ENCODE measurements around the gene RFX2.

RFX2 gene

DNA sequence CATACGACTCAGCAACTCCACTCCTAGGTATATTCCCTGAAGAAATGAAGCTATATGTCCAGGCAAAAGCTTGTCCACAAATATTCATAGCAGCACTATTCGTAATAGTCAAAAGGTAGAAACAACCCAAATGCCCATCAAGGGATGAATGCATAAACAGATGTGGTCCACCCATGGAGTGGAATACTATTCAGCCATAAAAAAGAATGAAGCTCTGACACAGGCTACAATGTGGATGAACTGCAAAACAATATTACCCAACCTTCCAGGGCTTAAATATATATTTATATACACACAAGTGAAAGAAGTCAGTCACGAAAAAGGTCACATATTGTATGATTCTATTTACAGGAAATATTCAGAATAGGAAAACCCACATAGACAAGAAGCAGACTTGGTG lies 19.7 kb downstream of the RFX2 start:
- ATAC-seq = no peak
- TF ChIP-seq ZNF8 (CRISPR knock-in tag; IDR thresholded peaks at IDR 0.05) = no peak
- TF ChIP-seq BACH2 (CRISPR knock-in tag; IDR thresholded peaks at IDR 0.05; ENCODE audit: borderline replicate concordance) = no peak
- TF ChIP-seq TOX (CRISPR knock-in tag; IDR thresholded peaks at IDR 0.05; ENCODE audit: borderline replicate concordance) = no peak
- no peak for TF ChIP-seq TCF4 (CRISPR knock-in tag; IDR thresholded peaks at IDR 0.05; ENCODE audit: borderline replicate concordance)
- TF ChIP-seq, protein P1, sequence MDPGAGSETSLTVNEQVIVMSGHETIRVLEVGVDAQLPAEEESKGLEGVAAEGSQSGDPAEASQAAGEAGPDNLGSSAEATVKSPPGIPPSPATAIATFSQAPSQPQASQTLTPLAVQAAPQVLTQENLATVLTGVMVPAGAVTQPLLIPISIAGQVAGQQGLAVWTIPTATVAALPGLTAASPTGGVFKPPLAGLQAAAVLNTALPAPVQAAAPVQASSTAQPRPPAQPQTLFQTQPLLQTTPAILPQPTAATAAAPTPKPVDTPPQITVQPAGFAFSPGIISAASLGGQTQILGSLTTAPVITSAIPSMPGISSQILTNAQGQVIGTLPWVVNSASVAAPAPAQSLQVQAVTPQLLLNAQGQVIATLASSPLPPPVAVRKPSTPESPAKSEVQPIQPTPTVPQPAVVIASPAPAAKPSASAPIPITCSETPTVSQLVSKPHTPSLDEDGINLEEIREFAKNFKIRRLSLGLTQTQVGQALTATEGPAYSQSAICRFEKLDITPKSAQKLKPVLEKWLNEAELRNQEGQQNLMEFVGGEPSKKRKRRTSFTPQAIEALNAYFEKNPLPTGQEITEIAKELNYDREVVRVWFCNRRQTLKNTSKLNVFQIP (CRISPR knock-in tag; IDR thresholded peaks at IDR 0.05; ENCODE audit: borderline replicate concordance, low read depth) = no peak
- no peak for TF ChIP-seq CSDC2 (CRISPR knock-in tag; IDR thresholded peaks at IDR 0.05)
- no peak for TF ChIP-seq ZNF565 (CRISPR knock-in tag; conservative IDR thresholded peaks at IDR 0.05; ENCODE audit: low read depth)
- TF ChIP-seq RARB (CRISPR knock-in tag; IDR thresholded peaks at IDR 0.05) = no peak
- TF ChIP-seq ESRRG (CRISPR knock-in tag; IDR thresholded peaks at IDR 0.05) = no peak
- TF ChIP-seq, protein P2, sequence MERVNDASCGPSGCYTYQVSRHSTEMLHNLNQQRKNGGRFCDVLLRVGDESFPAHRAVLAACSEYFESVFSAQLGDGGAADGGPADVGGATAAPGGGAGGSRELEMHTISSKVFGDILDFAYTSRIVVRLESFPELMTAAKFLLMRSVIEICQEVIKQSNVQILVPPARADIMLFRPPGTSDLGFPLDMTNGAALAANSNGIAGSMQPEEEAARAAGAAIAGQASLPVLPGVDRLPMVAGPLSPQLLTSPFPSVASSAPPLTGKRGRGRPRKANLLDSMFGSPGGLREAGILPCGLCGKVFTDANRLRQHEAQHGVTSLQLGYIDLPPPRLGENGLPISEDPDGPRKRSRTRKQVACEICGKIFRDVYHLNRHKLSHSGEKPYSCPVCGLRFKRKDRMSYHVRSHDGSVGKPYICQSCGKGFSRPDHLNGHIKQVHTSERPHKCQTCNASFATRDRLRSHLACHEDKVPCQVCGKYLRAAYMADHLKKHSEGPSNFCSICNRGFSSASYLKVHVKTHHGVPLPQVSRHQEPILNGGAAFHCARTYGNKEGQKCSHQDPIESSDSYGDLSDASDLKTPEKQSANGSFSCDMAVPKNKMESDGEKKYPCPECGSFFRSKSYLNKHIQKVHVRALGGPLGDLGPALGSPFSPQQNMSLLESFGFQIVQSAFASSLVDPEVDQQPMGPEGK (CRISPR knock-in tag; IDR thresholded peaks at IDR 0.05; ENCODE audit: borderline replicate concordance) = no peak
- TF ChIP-seq ZC3H10 (CRISPR knock-in tag; IDR thresholded peaks at IDR 0.05) = no peak
- TF ChIP-seq PPARA (CRISPR knock-in tag; IDR thresholded peaks at IDR 0.05; ENCODE audit: borderline replicate concordance) = no peak

DNA sequence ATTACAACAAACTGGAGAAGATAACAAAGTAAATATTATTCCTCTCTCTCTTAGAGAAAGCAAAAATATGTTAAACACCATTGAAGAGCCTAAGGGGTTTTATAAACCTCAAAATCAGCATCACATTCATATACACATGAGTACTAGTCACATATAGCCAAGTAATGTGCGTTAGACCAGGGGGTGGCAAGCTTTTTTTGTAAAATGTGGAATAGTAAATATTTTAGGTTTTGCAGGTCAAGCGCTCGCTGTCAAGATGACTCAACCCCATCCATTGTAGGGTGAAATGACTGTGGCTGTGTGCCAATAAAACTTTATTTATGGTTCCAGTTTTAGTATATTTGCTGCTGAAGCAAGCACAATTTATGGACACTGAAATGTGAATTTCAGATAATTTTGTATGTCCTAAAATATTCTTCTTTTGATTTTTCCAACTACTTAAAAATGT lies 21.7 kb downstream of the RFX2 start:
- peak; percentile 1 for ATAC-seq
- no peak for TF ChIP-seq ZNF565 (CRISPR knock-in tag; conservative IDR thresholded peaks at IDR 0.05; ENCODE audit: low read depth)
- no peak for TF ChIP-seq CSDC2 (CRISPR knock-in tag; IDR thresholded peaks at IDR 0.05)
- TF ChIP-seq ZNF70 (CRISPR knock-in tag; IDR thresholded peaks at IDR 0.05) = no peak
- no peak for TF ChIP-seq TCF4 (CRISPR knock-in tag; IDR thresholded peaks at IDR 0.05; ENCODE audit: borderline replicate concordance)
- TF ChIP-seq PPARA (CRISPR knock-in tag; IDR thresholded peaks at IDR 0.05; ENCODE audit: borderline replicate concordance) = no peak
- no peak for TF ChIP-seq ESRRG (CRISPR knock-in tag; IDR thresholded peaks at IDR 0.05)
- TF ChIP-seq BACH2 (CRISPR knock-in tag; IDR thresholded peaks at IDR 0.05; ENCODE audit: borderline replicate concordance) = no peak

DNA sequence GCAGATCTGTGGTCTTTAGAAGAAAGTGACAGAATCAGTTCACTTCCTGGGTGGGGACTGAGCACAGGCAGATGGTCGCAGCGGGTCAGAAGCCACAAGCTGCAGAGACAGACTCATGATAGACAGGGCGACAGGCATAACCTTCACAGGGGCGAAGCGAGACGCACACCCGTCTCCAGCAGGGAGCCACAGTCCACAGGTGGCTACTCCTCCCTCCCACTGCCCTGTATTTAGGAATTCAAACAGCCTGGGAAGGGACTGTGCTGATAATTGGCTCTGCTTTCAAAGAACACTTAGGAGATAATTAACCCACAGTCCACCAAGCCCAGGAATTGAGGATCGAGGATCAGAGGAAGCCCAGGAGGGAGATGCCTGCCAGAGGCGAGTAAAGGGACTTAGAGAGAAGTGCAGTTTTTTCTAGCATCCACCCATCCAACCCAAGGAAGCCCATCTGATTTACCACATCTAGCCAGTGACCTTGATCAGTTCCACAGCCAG lies 23.2 kb downstream of the RFX2 start:
- TF ChIP-seq, protein P3, sequence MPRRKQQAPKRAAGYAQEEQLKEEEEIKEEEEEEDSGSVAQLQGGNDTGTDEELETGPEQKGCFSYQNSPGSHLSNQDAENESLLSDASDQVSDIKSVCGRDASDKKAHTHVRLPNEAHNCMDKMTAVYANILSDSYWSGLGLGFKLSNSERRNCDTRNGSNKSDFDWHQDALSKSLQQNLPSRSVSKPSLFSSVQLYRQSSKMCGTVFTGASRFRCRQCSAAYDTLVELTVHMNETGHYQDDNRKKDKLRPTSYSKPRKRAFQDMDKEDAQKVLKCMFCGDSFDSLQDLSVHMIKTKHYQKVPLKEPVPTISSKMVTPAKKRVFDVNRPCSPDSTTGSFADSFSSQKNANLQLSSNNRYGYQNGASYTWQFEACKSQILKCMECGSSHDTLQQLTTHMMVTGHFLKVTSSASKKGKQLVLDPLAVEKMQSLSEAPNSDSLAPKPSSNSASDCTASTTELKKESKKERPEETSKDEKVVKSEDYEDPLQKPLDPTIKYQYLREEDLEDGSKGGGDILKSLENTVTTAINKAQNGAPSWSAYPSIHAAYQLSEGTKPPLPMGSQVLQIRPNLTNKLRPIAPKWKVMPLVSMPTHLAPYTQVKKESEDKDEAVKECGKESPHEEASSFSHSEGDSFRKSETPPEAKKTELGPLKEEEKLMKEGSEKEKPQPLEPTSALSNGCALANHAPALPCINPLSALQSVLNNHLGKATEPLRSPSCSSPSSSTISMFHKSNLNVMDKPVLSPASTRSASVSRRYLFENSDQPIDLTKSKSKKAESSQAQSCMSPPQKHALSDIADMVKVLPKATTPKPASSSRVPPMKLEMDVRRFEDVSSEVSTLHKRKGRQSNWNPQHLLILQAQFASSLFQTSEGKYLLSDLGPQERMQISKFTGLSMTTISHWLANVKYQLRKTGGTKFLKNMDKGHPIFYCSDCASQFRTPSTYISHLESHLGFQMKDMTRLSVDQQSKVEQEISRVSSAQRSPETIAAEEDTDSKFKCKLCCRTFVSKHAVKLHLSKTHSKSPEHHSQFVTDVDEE (CRISPR knock-in tag; IDR thresholded peaks at IDR 0.05) = no peak
- TF ChIP-seq ZNF8 (CRISPR knock-in tag; IDR thresholded peaks at IDR 0.05) (no peak), OSR1 (CRISPR knock-in tag; IDR thresholded peaks at IDR 0.05) (no peak), BACH2 (CRISPR knock-in tag; IDR thresholded peaks at IDR 0.05; ENCODE audit: borderline replicate concordance) (no peak), PPARA (CRISPR knock-in tag; IDR thresholded peaks at IDR 0.05; ENCODE audit: borderline replicate concordance) (no peak), GLIS3 (CRISPR knock-in tag; IDR thresholded peaks at IDR 0.05) (no peak), ZFP30 (CRISPR knock-in tag; IDR thresholded peaks at IDR 0.05) (no peak), ESRRG (CRISPR knock-in tag; IDR thresholded peaks at IDR 0.05) (no peak)
- TF ChIP-seq, protein P4, sequence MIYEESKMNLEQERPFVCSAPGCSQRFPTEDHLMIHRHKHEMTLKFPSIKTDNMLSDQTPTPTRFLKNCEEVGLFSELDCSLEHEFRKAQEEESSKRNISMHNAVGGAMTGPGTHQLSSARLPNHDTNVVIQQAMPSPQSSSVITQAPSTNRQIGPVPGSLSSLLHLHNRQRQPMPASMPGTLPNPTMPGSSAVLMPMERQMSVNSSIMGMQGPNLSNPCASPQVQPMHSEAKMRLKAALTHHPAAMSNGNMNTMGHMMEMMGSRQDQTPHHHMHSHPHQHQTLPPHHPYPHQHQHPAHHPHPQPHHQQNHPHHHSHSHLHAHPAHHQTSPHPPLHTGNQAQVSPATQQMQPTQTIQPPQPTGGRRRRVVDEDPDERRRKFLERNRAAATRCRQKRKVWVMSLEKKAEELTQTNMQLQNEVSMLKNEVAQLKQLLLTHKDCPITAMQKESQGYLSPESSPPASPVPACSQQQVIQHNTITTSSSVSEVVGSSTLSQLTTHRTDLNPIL (CRISPR knock-in tag; IDR thresholded peaks at IDR 0.05; ENCODE audit: low read depth) = no peak
- TF ChIP-seq, protein P5, sequence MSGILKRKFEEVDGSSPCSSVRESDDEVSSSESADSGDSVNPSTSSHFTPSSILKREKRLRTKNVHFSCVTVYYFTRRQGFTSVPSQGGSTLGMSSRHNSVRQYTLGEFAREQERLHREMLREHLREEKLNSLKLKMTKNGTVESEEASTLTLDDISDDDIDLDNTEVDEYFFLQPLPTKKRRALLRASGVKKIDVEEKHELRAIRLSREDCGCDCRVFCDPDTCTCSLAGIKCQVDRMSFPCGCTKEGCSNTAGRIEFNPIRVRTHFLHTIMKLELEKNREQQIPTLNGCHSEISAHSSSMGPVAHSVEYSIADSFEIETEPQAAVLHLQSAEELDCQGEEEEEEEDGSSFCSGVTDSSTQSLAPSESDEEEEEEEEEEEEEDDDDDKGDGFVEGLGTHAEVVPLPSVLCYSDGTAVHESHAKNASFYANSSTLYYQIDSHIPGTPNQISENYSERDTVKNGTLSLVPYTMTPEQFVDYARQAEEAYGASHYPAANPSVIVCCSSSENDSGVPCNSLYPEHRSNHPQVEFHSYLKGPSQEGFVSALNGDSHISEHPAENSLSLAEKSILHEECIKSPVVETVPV (CRISPR knock-in tag; IDR thresholded peaks at IDR 0.05) = no peak
- TF ChIP-seq, protein P1 (CRISPR knock-in tag; IDR thresholded peaks at IDR 0.05; ENCODE audit: borderline replicate concordance, low read depth) = no peak
- peak; percentile 28 for ATAC-seq
